H4 (cell line): Measurements from ENCODE around the gene RALGAPA2. TPM values are rescaled to one million over a fixed set of nuclear protein-coding genes. Genes with fewer than 3 reads are reported as not detected.

Experiments
- DNase-seq: peaks from one replicate; pipeline ENCODE4 v3.0.0-alpha.2; 2015; ENCODE audit warnings: low spot score
- total RNA-seq: library from RNA; depleted of rRNA; stranded (reverse); fragments of >200 nt; shearing (Covaris generic); gene quantifications from 2 replicates; pipeline ENCODE4 v1.2.3, GENCODE V29; 2014

Gene RALGAPA2
- total RNA-seq, 1 experiment from 2014 or later: 4.5 TPM

DNA sequence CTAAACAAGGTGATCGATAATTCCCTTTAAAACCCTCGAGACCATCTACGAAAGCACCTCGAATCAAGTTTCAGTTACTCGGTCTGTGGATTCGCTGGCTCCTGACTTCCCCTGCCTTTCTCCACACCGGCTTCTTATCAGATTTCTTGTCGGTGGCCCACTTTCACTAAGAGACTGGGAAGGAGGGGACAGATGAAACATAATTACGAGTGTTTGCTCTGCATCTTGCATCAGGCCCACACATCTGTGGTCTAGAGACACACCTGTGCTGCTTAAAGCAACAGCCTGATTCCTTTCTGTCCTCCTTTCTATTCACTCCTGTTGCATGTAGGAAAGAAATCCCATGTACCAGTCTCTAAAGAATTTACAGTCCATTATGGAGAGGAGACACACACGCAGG lies 306.8 kb downstream of the RALGAPA2 start:
- DNase-seq: no peak

DNA sequence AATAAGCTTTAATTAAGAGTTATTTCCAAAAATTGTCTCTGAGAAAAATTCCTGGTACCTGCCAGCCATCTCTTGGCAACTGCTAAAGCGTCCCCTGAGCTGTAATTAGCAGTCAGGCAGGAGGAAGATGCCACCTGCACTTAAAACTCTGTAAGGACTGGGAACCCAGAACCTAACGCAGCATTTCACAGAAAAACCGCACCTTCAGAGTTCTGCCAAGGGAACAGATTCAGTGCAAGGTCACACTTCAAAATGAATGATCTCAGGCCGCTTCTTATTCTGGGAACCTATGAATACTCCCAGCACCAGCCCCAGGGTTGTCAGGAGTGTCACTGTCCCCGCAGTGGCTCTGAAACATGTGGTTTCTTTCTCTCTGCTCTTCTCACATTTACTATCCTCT lies 307.8 kb downstream of the RALGAPA2 start:
- no peak for DNase-seq

- no peak for DNase-seq
These were observed 310.5 kb downstream of the RALGAPA2 start for GRCh38 chr20:20401991-20402390.

- no peak for DNase-seq
These were observed 312.6 kb downstream of the RALGAPA2 start for GRCh38 chr20:20399531-20400500.

- no peak for DNase-seq
These were observed 314.3 kb downstream of the RALGAPA2 start for GRCh38 chr20:20398123-20398522.

DNA sequence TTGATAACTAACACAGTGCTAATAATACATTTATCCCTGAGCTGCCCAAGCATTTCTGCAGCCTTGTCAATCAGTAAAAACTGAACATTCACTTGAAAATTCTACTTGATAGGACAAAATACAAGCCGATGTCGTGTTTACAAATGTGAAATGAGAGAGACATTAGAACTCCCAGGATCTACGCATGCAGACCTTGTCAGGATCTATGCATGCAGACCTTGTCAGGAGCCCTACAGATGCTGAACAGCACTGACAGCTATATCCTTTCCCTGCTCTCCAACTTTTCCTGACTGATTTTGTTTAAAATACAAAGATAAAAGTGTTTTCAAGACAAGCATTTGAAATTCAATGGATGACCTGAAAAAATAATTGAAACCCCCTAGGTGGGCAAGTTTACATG lies 315.6 kb downstream of the RALGAPA2 start:
- DNase-seq: no peak

DNA sequence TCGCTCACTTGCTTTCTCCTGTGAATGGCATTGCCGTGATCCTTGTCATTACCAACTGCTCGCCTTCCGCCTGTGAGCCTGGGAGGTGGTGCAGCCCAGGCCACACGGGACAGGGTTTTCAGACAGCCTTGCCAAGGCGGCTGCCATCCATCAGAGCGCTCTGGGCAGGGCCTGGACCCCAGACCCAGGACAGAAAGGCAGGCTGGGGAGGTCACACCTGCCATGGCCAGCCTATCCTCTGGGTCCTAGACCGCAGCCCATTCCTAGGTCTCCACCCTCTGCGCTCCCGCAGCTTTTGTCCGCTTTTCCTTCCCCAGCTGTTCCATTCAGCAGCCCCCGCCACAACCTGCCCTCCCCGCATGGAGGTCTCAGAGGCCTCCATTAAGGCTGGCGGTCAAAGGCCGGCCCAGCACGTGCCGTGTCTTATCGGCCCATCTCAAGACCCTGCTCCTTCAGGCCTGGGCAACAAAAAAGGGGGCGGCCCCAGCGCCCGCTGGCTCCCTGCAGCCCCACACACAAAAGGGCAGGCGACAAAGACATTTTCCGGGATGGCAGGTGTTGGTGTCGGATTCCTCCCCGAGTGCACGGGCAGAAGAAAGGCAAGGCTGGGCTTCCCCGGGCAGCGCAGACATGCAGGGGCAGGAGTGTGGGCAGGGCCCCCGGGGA lies 316.4 kb downstream of the RALGAPA2 start:
- no peak for DNase-seq

- no peak for DNase-seq
These were observed 317.4 kb downstream of the RALGAPA2 start for GRCh38 chr20:20395087-20395486.

DNA sequence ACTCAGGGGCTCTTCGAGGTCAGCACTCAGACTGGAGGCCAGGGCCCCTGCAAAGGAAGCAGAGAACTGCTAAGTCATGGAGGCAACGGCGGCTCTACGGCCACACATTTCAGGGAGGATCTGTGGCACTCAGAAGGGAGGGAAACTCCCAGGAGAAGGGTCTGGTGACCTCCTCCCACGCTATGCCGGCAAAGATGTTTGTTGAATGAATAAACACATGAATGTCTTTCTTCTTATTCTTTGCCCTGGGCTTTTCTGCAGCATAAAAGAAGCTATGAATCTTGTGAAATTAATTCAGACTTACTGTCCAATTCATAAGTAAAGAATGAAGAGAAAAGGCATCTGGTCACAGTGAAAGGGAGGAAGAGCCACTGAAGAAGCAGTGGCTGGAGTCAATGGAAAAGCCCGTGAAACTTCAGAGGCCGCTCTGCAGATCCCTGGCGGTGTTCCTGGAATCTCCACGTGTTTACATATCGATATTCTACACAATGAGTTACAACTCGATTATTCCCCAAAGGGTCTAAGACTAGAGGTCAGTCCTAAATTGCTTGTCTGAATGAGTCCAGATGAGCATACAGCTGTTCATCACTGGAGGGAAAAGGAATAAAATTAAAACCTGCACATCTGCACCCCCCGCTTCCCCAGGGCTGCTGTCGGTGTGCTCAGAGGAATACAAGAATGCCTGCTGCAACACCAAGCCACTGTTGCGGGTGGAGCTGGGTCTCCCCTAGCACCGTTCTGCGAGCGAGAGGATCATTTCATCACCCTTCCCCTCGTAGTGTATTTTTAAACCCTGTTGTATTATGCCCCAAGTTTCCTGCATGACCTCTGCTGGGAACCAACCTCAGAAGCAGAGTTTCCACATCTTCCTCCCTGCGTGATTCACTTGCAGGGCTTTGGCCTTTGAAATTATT lies 319.0 kb downstream of the RALGAPA2 start:
- no peak for DNase-seq

DNA sequence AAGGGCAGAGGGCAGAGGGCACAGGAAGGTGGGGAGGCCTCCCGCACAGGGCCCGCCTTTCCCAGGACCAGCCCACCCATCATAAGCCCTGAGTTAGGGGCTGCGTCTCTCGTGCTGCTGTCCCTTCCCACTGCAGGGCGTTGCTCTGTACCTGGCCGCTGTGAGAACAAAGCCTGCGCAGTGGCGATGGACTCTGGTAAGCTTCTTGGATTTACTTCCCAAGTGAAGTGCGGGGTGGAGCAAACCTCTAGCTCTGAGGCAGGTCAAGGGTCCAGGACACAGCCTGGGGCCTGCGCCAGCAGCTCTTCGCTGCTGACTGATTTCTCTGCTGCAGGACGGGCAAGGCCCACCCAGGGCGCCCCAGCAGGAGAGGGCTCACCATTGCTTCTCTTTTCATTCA lies 320.7 kb downstream of the RALGAPA2 start:
- DNase-seq: no peak

DNA sequence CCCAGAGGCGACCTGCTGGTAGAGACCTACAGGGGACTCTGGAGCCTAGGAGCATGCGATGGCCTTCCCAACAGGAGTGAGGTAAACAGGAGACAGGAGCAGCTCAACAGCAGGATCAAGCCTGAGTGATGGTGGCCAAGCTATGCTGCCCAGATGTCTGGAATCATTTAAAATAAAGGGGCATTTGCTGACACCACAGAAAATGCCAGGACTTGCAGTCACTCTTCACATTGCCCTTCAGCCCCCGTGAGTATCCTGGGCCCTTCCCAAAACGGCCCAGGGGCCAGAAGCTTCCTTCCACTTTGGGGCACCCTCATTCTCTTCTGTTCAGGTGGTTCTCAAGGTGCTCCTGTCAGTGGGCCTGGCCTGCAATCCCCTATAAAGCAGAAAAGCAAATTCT lies 321.3 kb downstream of the RALGAPA2 start:
- no peak for DNase-seq

- DNase-seq: no peak
These were observed 322.1 kb downstream of the RALGAPA2 start for GRCh38 chr20:20390393-20390792.

GRCh38 chr20:20386192-20386591 lies 326.3 kb downstream of the RALGAPA2 start:
- no peak for DNase-seq

GRCh38 chr20:20375862-20376261 lies 336.6 kb downstream of the RALGAPA2 start:
- DNase-seq: no peak

DNA sequence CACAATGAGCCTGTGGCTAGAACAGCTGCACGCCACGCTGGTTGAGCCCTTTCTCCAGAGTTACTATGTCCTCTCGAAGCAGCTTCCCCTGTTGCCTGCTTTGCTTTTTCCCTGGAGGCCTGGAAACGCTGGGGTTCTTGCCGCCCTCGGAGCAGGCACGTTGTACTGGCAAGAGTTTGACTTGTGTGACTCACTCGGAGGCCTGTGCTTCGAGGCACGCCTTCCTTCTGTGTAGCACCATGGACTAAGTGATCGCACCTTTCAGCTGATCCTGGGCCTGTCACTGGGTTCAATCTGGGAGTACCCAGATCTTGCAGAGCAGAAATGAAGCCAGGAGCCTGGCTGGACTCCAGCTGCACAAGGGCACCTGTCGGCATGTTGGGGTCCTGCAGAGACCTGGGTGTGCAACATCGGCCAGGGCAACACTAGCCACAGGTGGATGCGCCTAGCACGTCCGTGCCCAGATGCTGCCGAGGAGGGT lies 339.3 kb downstream of the RALGAPA2 start:
- DNase-seq: no peak

GRCh38 chr20:20371681-20372080 lies 340.8 kb downstream of the RALGAPA2 start:
- DNase-seq: no peak

GRCh38 chr20:20371083-20371482 lies 341.4 kb downstream of the RALGAPA2 start:
- DNase-seq: no peak

- no peak for DNase-seq
These were observed 342.3 kb downstream of the RALGAPA2 start for GRCh38 chr20:20370094-20370575.

DNA sequence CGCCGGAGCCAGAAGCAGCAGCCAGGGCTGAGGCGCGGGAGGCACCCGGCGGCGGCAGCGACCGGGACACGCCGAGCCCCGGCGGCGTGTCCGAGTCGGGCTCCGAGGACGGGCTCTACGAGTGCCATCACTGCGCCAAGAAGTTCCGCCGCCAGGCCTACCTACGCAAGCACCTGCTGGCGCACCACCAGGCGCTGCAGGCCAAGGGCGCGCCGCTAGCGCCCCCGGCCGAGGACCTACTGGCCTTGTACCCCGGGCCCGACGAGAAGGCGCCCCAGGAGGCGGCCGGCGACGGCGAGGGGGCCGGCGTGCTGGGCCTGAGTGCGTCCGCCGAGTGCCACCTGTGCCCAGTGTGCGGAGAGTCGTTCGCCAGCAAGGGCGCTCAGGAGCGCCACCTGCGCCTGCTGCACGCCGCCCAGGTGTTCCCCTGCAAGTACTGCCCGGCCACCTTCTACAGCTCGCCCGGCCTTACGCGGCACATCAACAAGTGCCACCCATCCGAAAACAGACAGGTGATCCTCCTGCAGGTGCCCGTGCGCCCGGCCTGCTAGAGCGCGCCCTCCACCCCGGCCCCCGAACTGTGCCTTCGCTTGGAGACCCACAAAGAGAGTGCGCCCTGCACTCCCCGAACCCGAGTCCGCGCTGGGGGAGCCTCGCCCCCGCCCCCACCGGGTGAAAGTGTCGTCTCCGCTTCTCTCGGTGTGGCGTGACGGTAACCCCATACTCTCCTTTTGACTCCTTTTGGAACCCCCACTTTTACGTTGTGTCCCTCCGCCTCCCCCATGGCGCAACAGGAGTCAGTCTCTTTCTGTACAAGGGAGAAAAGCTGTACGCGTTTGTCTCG lies 343.0 kb downstream of the RALGAPA2 start:
- DNase-seq: no peak

- no peak for DNase-seq
These were observed 343.8 kb downstream of the RALGAPA2 start for GRCh38 chr20:20368418-20369249.
